Ascending aorta (tissue), 2 donors: Measurements from ENCODE around the gene CXCR5. TPM values are rescaled to one million over a fixed set of nuclear protein-coding genes. Genes with fewer than 3 reads are reported as not detected.
A peak's percentile ranks its signal among the peaks of the same experiment; 100 is the strongest.

Experiments
- DNase-seq, 2 donors: peaks; one replicate each; pipeline ENCODE4 v3.0.0-alpha.2; 2019; ENCODE audit warnings: low spot score in 2 of 2
- H3K27ac ChIP-seq, 2 donors: fragments of 200-600 bp; sonication (generic); one replicate each; pipeline ENCODE4 v1.5.1; 2016 to 2017; ENCODE audit warnings: mild to moderate bottlenecking in 1 of 2
- H3K27me3 ChIP-seq: fragments of 200-600 bp; sonication (generic); one replicate; pipeline ENCODE4 v1.5.1; 2017
- H3K36me3 ChIP-seq, 2 donors: fragments of 200-600 bp; sonication (generic); one replicate each; pipeline ENCODE4 v1.5.1; 2016
- H3K4me1 ChIP-seq, 2 donors: fragments of 200-600 bp; sonication (generic); one replicate each; pipeline ENCODE4 v1.5.1; 2016 to 2017; ENCODE audit warnings: mild to moderate bottlenecking in 1 of 2
- H3K4me3 ChIP-seq, 2 donors: fragments of 200-600 bp; sonication (generic); one replicate each; pipeline ENCODE4 v1.5.1; 2016 to 2017; ENCODE audit warnings: mild to moderate bottlenecking in 1 of 2
- H3K9me3 ChIP-seq, 2 donors: fragments of 200-600 bp; sonication (generic); one replicate each; pipeline ENCODE4 v1.5.1; 2016
- intact Hi-C: fragments of 100-400 bp; cut with DNase I; formaldehyde crosslinking; loops from one replicate; pipeline ENCODE4 v1.15.1; 2023
- total RNA-seq: library from RNA; depleted of rRNA; stranded (reverse); fragments of >200 nt; gene quantifications from one replicate; pipeline ENCODE4 v1.1.0, GENCODE V29; 2016
- TF ChIP-seq, protein P1 (sequence below), 3 experiments: fragments of 200-600 bp in 2 of 3; fragments of 450-650 bp in 1 of 3; sonication (generic) in 2 of 3; IDR thresholded peaks; one replicate each; pipeline ENCODE4 v1.5.1; 2016 to 2019; ENCODE audit warnings: antibody characterized with exemption in 3 of 3, mild to moderate bottlenecking in 1 of 3, moderate library complexity in 1 of 3

The CXCR5 gene
- total RNA-seq, 1 donor from 2014 or later: not detected

DNA sequence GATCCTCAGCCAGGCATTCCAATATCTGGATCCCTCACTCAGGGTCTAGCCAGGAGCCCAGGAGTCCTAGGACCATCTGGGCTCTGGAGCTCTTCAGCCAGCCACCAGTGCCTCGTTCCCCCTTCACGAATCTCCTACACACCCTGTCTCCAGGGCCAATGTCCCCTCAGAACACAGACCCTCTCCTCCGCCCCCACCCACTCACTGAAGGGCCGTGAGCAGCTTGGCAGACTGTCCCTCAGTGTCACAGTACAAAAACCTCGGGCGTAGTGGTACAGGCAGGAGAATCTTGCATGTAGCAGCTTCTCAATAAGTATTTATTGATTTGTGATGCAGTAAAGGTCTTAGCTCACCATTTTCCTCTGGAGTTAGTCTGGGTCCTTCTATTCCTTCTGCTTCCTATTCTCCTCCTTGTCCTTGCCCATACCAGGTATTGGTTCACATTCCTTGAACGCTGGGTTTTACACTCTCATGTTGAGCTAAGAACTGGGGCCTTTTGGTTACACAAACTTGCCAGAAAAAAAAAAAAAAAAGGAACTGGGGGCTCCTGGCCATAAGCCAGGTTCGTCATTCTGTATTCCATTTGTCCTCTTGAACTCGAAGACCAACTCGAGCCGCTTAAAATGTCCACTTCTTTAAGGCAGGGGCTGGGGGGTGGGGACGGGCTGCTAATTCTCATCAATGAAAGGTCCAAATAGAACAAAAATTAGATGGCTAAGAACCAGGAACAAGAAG is 2.3 kb downstream of the CXCR5 start:
- TF ChIP-seq, protein P1, sequence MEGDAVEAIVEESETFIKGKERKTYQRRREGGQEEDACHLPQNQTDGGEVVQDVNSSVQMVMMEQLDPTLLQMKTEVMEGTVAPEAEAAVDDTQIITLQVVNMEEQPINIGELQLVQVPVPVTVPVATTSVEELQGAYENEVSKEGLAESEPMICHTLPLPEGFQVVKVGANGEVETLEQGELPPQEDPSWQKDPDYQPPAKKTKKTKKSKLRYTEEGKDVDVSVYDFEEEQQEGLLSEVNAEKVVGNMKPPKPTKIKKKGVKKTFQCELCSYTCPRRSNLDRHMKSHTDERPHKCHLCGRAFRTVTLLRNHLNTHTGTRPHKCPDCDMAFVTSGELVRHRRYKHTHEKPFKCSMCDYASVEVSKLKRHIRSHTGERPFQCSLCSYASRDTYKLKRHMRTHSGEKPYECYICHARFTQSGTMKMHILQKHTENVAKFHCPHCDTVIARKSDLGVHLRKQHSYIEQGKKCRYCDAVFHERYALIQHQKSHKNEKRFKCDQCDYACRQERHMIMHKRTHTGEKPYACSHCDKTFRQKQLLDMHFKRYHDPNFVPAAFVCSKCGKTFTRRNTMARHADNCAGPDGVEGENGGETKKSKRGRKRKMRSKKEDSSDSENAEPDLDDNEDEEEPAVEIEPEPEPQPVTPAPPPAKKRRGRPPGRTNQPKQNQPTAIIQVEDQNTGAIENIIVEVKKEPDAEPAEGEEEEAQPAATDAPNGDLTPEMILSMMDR (IDR thresholded peaks at IDR 0.05): no peak
- peaks cover 20 to 45% of the 10 kb centered on the region in 2 donors for H3K4me1 ChIP-seq
- H3K27me3 ChIP-seq: no peaks in the 10 kb centered on the region
- H3K4me3 ChIP-seq: peak overlapping the region in 1 of 2 donors; percentile 62
- DNase-seq: no peak
- peak overlapping the region; percentile 95 to 96 for H3K27ac ChIP-seq
- intact Hi-C loops: no loop called here
- no peaks in the 10 kb centered on the region for H3K9me3 ChIP-seq
- H3K36me3 ChIP-seq: no peaks in the 10 kb centered on the region

DNA sequence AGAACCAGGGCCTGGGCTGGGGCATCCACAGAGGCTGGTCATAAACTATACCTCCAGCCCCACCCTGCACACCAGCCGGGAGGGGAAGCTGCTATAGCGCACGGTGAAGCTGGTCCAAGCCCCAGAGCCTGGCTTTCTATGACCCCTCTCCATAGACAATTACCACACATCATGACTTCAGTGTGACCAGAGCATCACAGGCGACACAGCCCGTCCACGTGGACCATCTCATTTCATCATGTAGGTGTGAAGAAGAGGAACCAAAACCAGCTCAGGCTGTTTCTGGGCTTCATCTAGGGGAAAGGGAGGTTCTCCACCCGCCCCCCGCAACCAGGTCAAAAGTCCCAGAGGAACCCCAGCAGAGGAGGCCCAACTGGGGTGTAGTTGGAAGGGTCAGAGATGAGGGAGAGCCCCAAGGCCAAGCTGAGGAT is 3.0 kb downstream of the CXCR5 start:
- H3K4me1 ChIP-seq: peaks cover 20 to 45% of the 10 kb centered on the region in 2 donors
- no peak for DNase-seq
- intact Hi-C loops: no loop called here
- H3K4me3 ChIP-seq: peak overlapping the region in 1 of 2 donors; percentile 62
- H3K27me3 ChIP-seq: no peaks in the 10 kb centered on the region
- H3K9me3 ChIP-seq: no peaks in the 10 kb centered on the region
- TF ChIP-seq, protein P1 (IDR thresholded peaks at IDR 0.05): no peak
- peak overlapping the region; percentile 95 to 96 for H3K27ac ChIP-seq
- no peaks in the 10 kb centered on the region for H3K36me3 ChIP-seq

DNA sequence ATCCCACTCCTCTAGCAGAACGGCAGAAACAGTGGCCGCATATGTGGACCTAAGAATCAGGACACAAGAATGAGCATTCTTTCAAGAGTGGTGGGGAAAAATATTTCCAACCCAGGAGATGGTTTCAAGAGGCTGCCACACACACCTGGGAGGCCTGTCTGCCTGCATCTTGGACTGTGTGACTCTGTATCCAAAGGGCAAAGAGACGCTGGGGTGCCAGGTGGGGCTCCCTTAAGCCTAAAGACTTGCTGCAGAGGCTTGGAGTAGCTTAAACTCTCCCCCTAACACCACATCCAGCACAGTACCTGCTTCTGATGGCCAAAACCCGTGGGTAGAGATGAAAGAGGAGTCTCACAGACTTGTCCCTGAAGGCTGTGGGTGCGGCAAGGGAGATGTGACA is 3.5 kb downstream of the CXCR5 start:
- no peak for DNase-seq
- H3K27me3 ChIP-seq: no peaks in the 10 kb centered on the region
- no peaks in the 10 kb centered on the region for H3K36me3 ChIP-seq
- H3K9me3 ChIP-seq: no peaks in the 10 kb centered on the region
- peak overlapping the region; percentile 95 to 96 for H3K27ac ChIP-seq
- TF ChIP-seq, protein P1 (IDR thresholded peaks at IDR 0.05): no peak
- intact Hi-C loops: no loop called here
- peaks cover 20 to 45% of the 10 kb centered on the region in 2 donors for H3K4me1 ChIP-seq
- peak overlapping the region in 1 of 2 donors; percentile 62 for H3K4me3 ChIP-seq

DNA sequence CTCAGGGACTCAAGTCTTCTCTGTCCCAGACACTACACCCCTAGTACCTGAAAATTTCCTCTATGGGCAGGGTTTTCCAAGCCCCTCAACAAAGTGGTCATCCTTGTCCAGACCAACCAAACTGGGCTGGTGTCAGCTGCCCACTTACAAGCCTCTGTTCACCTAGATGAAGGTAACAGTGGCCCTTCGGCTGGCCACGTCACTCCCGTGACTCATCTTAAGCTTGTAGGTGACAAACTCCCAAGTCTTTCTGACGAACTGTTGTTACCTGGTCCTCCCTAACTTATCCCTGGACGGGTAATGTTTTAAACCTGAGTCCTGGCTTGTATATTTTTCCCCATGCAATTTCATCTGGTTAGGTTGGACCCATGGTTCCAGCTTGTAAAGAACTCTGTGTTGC is 4.7 kb downstream of the CXCR5 start:
- TF ChIP-seq, protein P1 (IDR thresholded peaks at IDR 0.05): no peak
- intact Hi-C loops: no loop called here
- H3K27me3 ChIP-seq: no peaks in the 10 kb centered on the region
- no peaks in the 10 kb centered on the region for H3K36me3 ChIP-seq
- H3K4me1 ChIP-seq: peaks cover 20 to 38% of the 10 kb centered on the region in 2 donors
- peak overlapping the region in 1 of 2 donors; percentile 39 for H3K4me3 ChIP-seq
- DNase-seq: no peak
- H3K27ac ChIP-seq: peak overlapping the region; percentile 95 to 96
- no peaks in the 10 kb centered on the region for H3K9me3 ChIP-seq

DNA sequence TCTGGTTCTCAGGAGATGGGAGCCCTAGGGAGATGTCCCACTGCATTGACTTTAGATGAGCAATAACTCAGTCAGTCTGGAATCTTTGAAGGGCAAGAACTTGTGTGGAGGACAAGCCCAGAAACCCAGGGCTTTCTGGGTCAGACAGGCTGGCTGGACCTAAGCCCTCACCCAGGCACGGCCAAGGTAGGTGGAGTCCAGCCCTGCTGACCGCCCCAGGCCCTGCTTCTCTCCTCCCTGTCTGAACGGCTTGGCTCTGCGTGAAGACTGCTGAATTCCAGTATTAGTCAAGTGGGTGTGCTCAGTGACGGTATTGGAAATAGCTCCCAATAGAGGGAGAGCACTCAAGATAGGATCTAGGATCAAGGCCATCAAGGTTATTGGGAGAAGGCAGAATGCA is 6.1 kb downstream of the CXCR5 start:
- H3K9me3 ChIP-seq: no peaks in the 10 kb centered on the region
- peaks cover 20 to 33% of the 10 kb centered on the region in 2 donors for H3K4me1 ChIP-seq
- TF ChIP-seq, protein P1 (IDR thresholded peaks at IDR 0.05): no peak
- H3K36me3 ChIP-seq: peaks cover 0 to 12% of the 10 kb centered on the region in 2 donors
- H3K4me3 ChIP-seq: no peak overlapping the region
- peak; percentile 74 to 95 for DNase-seq
- H3K27me3 ChIP-seq: no peaks in the 10 kb centered on the region
- intact Hi-C loops: no loop called here
- H3K27ac ChIP-seq: peak overlapping the region; percentile 95 to 96
